Vagina (tissue), 2 donors: ENCODE results near the gene TTC13.

ENCODE experiments used
- POLR2A ChIP-seq, 2 donors: fragments of 450-650 bp; IDR thresholded peaks; one replicate each; pipeline ENCODE4 v1.6.1; 2017; ENCODE audit warnings: antibody characterized with exemption in 2 of 2, mild to moderate bottlenecking in 2 of 2, moderate library complexity in 2 of 2
- POLR2AphosphoS5 ChIP-seq, 2 donors: sonication (generic); formaldehyde crosslinking; IDR thresholded peaks; one replicate each; pipeline ENCODE4 v1.9.0; 2017; ENCODE audit warnings: antibody characterized with exemption in 2 of 2, mild to moderate bottlenecking in 2 of 2, low read depth in 1 of 2; ENCODE audit not compliant: insufficient read depth in 1 of 2

- TF ChIP-seq POLR2AphosphoS5 (IDR thresholded peaks at IDR 0.05; ENCODE audit: insufficient read depth in 1 of 2, low read depth in 1 of 2): no peak
- TF ChIP-seq POLR2A (IDR thresholded peaks at IDR 0.05): no peak
These were observed 79.9 kb downstream of the TTC13 start for GRCh38 chr1:230898748-230899147.
